ENCODE results near the gene CLASP1. TPM values are rescaled to one million over a fixed set of nuclear protein-coding genes. Genes with fewer than 3 reads are reported as not detected.

CLASP1 gene
- total RNA-seq (10 to 100 TPM; 58.0 to 58.5 TPM), total RNA-seq (45.7 to 279 (median 141) reads per million in 172 experiments)
- polyA plus RNA-seq (2013, experiment 1 of 2): 23.2 TPM
- 28.8 TPM for polyA plus RNA-seq (2013, experiment 2 of 2)

DNA sequence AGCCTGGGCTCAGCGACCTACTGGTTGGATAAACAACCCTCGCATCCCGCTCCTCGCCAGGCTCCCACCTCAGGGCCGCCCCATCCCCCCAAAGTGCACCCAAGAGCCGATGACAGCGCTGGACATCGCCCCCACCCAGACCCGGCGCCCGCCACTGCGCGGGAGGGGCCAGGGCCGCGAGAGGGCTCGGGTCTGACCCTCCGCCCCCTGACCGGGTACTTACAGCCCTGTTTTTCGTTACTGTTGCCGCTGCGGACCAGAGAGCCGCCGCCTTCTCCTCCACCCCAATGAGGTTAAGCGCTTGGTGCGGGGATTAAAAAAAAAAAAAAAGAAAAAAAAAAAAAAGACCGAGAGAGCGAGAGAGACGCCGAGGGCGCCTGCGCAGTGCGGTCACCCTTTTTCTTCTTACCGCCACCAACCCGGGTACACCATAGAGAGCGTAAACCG is at the start of gene CLASP1:
Gene CLASP1 (minus strand): TSS at position 314 of the 447 bp plus-strand sequence. CDS start 43,567 bp downstream, outside the sequence.
- no peak for DNase-seq
- ATAC-seq (ENCODE audit: poor library complexity): peak; percentile 10
- TF ChIP-seq, protein P1, sequence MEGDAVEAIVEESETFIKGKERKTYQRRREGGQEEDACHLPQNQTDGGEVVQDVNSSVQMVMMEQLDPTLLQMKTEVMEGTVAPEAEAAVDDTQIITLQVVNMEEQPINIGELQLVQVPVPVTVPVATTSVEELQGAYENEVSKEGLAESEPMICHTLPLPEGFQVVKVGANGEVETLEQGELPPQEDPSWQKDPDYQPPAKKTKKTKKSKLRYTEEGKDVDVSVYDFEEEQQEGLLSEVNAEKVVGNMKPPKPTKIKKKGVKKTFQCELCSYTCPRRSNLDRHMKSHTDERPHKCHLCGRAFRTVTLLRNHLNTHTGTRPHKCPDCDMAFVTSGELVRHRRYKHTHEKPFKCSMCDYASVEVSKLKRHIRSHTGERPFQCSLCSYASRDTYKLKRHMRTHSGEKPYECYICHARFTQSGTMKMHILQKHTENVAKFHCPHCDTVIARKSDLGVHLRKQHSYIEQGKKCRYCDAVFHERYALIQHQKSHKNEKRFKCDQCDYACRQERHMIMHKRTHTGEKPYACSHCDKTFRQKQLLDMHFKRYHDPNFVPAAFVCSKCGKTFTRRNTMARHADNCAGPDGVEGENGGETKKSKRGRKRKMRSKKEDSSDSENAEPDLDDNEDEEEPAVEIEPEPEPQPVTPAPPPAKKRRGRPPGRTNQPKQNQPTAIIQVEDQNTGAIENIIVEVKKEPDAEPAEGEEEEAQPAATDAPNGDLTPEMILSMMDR (IDR thresholded peaks at IDR 0.05): no peak
- POLR2A ChIA-PET: interaction anchor here (0.6 to 4.4 kb wide), 20 partner anchors 9 to 1954 kb away, joined by 3 to 154 read pairs (median 5); partner anchors contain the start of genes NIFK, RNU4ATAC and TSN
- Mint-ChIP-seq H3K27me3 (peaks cover 4% of the 10 kb centered on the region), H3K27ac (peak within 1 kb of the TSS; percentile 99), H3K9me3 (no peaks in the 10 kb centered on the region), H3K4me3 (peak within 1 kb of the TSS; percentile 98), H3K4me1 (ENCODE audit: low read depth) (peaks cover 77% of the 10 kb centered on the region), H3K36me3 (ENCODE audit: low read depth) (peaks cover 29% of the 10 kb centered on the region)
- H3K27ac ChIP-seq (ENCODE audit: low read depth in 1 of 2, low read length in 2 of 2): peak within 1 kb of the TSS; percentile 94
- H3K4me3 ChIP-seq (ENCODE audit: low read length): peak within 1 kb of the TSS; percentile 77
- no peaks in the 10 kb centered on the region for H3K9me3 ChIP-seq (ENCODE audit: control insufficient read depth in 1 of 2, insufficient read depth in 1 of 2, low read length in 2 of 2)
- no peaks in the 10 kb centered on the region for H3K36me3 ChIP-seq (ENCODE audit: insufficient read depth, low read length)
- CTCF ChIA-PET: interaction anchor here (1.0 to 3.3 kb wide), 4 partner anchors 50 to 118 kb away, joined by 3 to 19 read pairs (median 10); partner anchors contain the start of genes NIFK and RNU4ATAC
- H3K27me3 ChIP-seq (ENCODE audit: control insufficient read depth in 1 of 2, insufficient read depth in 2 of 2, low read length in 2 of 2): no peaks in the 10 kb centered on the region
- intact Hi-C loops (cut with DNase I, micrococcal nuclease): loop anchor here (1.0 to 5.0 kb wide), 7 partner anchors 47 to 118 kb away; partner anchors contain the start of genes NIFK (in 1 of the 2) and RNU4ATAC (in 1 of the 2)
- peaks cover 25% of the 10 kb centered on the region for H3K4me1 ChIP-seq (ENCODE audit: insufficient read depth, low read length)

DNA sequence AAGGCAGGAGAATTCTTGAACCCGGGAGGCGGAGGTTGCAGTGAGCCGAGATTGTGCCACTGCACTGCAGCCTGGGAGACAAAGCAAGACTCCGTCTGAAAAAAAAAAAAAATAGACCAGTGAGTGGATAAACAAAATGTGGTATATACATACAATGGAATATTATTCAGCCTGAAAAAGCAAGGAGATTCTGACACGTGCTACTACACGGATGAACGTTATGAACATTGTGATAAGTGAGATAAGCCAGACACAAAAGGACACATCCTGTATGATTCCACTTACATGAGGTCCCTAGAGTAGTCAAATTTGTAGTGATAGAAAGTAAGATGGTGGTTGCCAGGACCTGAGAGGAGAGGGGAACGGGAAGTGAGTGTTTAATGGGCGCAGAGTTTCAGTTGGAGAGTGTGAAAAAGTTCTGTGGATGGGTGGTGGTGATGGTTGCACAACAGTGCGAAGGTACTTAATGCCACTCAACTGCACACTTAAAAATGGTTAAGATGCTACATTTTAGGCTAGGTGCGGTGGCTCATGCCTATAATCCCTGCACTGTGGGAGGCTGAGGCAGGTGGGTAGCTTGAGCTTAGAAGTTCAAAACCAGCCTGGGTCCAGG is 49.2 kb upstream of the CLASP1 start:
- no peak overlapping the region for H3K27ac ChIP-seq (ENCODE audit: low read depth in 1 of 2, low read length in 2 of 2)
- DNase-seq: no peak

DNA sequence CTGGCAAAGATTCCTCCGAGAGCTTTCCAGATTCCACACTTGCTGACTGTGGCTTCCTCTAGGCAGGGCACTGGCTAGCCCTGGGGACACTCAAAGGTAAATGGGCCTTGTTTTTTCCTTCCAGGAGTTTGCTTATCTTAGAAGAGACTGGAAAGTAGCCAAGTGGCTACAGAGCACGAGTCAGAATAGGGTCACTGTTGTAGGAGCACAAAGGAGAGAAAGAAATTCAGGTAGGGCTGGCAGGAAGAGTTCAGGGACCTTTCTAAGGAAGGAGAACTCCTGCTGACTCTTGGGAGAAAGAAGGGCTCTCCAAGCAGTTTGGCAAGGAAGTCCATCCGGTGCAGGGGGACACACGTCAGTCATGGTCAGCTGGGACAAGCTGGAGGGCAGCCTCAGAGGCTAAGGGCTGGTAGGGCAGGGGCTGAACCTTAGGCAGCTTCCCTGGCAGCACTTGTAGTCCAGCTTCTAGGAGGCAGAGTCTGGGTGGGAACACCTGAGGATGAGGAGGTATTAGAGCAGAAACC is 47.9 kb upstream of the CLASP1 start:
- no peak for ATAC-seq (ENCODE audit: poor library complexity)
- no peak overlapping the region for H3K4me3 Mint-ChIP-seq
- H3K27me3 Mint-ChIP-seq: no peaks in the 10 kb centered on the region
- no peaks in the 10 kb centered on the region for H3K9me3 ChIP-seq (ENCODE audit: control insufficient read depth in 1 of 2, insufficient read depth in 1 of 2, low read length in 2 of 2)
- DNase-seq: no peak
- no peak overlapping the region for H3K27ac ChIP-seq (ENCODE audit: low read depth in 1 of 2, low read length in 2 of 2)
- H3K4me1 ChIP-seq (ENCODE audit: insufficient read depth, low read length): peaks cover 28% of the 10 kb centered on the region
- peaks cover 38% of the 10 kb centered on the region for H3K4me1 Mint-ChIP-seq (ENCODE audit: low read depth)
- ChIA-PET CTCF (no interaction called here), POLR2A (no interaction called here)
- no peaks in the 10 kb centered on the region for H3K9me3 Mint-ChIP-seq
- peak overlapping the region; percentile 52 for H3K27ac Mint-ChIP-seq
- TF ChIP-seq, protein P1 (IDR thresholded peaks at IDR 0.05): no peak
- intact Hi-C loops (cut with DNase I, micrococcal nuclease): loop anchor here (5.0 kb wide), 2 partner anchors 45 to 165 kb away; partner anchors contain the start of gene RNU4ATAC (in 1 of the 2)
- H3K36me3 Mint-ChIP-seq (ENCODE audit: low read depth): no peaks in the 10 kb centered on the region
- H3K36me3 ChIP-seq (ENCODE audit: insufficient read depth, low read length): no peaks in the 10 kb centered on the region
- H3K4me3 ChIP-seq (ENCODE audit: low read length): no peak overlapping the region
- no peaks in the 10 kb centered on the region for H3K27me3 ChIP-seq (ENCODE audit: control insufficient read depth in 1 of 2, insufficient read depth in 2 of 2, low read length in 2 of 2)

More for the DNA sequence above, 49.2 kb upstream of the CLASP1 start:
- ATAC-seq (ENCODE audit: poor library complexity): no peak
- Histone ChIP-seq H3K36me3 (ENCODE audit: insufficient read depth, low read length) (no peaks in the 10 kb centered on the region), H3K4me3 (ENCODE audit: low read length) (no peak overlapping the region), H3K4me1 (ENCODE audit: insufficient read depth, low read length) (peaks cover 28% of the 10 kb centered on the region), H3K9me3 (ENCODE audit: control insufficient read depth in 1 of 2, insufficient read depth in 1 of 2, low read length in 2 of 2) (no peaks in the 10 kb centered on the region), H3K27me3 (ENCODE audit: control insufficient read depth in 1 of 2, insufficient read depth in 2 of 2, low read length in 2 of 2) (no peaks in the 10 kb centered on the region)
- peak overlapping the region; percentile 88 for H3K27ac Mint-ChIP-seq
- TF ChIP-seq, protein P1 (IDR thresholded peaks at IDR 0.05): no peak
- intact Hi-C loops (cut with DNase I, micrococcal nuclease): loop anchor here (5.0 kb wide), 2 partner anchors 46 to 166 kb away; partner anchors contain the start of gene RNU4ATAC (in 1 of the 2)
- ChIA-PET CTCF (interaction anchor here (1.1 to 2.8 kb wide), 3 partner anchors 25 to 49 kb away, joined by 3 to 11 read pairs (median 4); partner anchors contain the start of genes CLASP1 and NIFK), POLR2A (interaction anchor here (1.5 to 3.2 kb wide), 3 partner anchors 38 to 168 kb away, joined by 10 to 48 read pairs (median 12); partner anchors contain the start of genes CLASP1, NIFK and RNU4ATAC)
- no peaks in the 10 kb centered on the region for H3K27me3 Mint-ChIP-seq
- no peaks in the 10 kb centered on the region for H3K36me3 Mint-ChIP-seq (ENCODE audit: low read depth)
- H3K9me3 Mint-ChIP-seq: no peaks in the 10 kb centered on the region
- peaks cover 38% of the 10 kb centered on the region for H3K4me1 Mint-ChIP-seq (ENCODE audit: low read depth)
- H3K4me3 Mint-ChIP-seq: peak overlapping the region; percentile 4

Data from CD4-positive, alpha-beta T cell (primary cell).